GM18907 (cell line): Measurements from ENCODE around the gene KLHL29.

Experiments
- ATAC-seq: cut with Tn5 transposase; IDR thresholded peaks from one replicate; pipeline ENCODE4 v1.9.1; 2021; ENCODE audit warnings: mild to moderate bottlenecking, moderate library complexity; ENCODE audit not compliant: unreplicated experiment

The KLHL29 gene

DNA sequence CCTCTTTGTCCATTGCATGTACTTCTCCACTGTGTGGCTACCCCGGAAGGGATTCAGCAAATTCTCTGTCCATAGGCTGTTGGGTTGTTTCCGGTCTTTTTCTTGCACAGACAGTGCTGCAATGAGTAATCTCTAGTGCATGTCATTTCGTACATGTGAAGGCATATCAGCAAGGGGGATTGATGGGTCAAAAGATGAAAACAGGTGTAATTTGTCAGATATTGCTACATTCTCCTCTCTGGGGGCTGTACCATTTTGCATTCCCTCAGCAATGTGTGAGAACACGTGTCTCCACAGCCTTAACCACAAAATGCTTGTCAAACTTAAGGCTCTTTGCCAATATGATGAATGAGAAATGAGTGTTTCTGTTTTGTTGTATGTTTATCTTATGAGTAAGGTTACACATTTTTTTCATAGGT lies 60.5 kb downstream of the KLHL29 start:
- ATAC-seq: no peak

- no peak for ATAC-seq
Measured at GRCh38 chr2:23446916-23447315, 61.9 kb downstream of the KLHL29 start.

- ATAC-seq: no peak
Measured at GRCh38 chr2:23447405-23447804, 62.4 kb downstream of the KLHL29 start.

DNA sequence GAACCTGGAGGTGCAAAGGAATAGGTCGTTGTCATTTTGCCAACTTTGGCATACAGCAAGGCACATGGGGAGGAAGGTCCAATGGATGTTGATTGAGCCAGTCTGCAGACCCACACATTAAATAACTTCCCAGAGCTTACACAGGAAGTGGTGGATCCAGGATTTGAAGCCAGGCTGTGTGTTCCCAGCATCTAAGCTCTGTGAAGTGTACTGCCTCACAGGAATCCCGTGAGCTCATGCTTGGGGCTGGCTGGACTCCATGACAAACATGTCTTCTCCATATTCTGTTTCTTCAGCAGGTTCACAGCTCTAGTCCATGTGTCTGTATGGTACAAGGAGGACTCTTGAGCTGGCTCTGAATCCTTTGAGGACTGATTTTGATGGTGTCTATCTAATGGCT lies 63.9 kb downstream of the KLHL29 start:
- no peak for ATAC-seq

DNA sequence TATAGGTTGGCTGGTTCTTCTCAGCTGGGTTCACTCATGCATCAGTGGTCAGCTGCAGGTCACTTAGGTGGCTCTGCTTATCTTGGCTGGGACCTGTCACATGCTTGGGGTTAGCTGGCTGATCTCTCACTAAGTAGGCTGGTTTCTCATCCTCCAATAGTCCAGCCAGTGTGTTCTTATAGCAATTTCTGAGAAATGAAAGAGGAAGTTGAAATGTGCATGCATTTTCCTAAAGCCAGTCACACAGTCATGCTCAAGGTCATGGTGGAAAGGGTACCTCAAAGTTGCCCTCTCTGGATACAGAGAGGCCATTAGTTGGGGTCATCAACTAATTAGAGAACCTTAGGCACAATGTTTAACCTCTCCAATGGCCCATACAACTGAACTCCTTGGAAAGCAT lies 64.4 kb downstream of the KLHL29 start:
- peak; percentile 82 for ATAC-seq

DNA sequence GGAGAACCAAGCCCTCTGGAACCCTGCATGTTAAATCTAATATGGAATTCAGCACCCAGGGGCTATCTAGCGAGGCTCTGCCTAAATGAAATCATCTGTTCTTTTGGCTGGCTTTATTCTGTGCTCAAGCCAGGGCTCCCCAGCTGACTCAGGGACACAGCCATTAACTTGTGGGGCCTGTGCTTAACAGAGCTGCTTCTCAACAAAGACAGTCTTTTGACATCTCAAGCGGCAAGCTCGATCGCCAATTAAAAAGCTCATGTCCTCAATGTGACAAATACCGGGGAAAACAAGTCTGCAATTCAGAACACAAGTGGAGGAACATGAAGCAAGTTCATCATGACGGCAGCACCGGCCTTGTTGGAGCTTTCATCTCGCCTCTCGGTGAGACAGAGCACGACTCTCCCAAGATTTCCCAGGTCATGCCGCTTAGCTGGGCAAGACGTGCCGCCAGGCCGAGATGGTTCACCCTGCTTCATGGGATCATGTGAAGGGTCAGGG lies 64.9 kb downstream of the KLHL29 start:
- ATAC-seq: no peak

DNA sequence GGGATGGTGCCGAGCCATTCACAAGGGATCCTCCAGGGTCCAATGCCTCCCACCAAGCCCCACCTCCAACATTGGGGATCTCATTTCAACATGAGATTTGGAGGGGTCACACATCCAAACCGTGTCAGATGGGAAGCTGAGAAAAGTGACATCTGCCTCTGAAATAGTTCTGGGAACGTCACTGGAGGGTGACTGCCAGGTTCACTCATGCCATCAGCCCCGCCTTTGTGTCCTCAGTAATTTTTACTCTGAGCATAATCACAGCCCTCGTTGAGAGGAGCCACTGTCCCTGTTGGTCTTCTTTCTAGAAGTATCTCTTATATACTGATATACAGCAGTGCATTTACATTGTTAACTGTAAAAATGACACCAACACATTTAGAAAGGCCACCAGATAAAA lies 67.4 kb downstream of the KLHL29 start:
- no peak for ATAC-seq

- peak; percentile 77 for ATAC-seq
Measured at GRCh38 chr2:23452853-23453420, 68.0 kb downstream of the KLHL29 start.

- no peak for ATAC-seq
Measured at GRCh38 chr2:23453432-23453831, 68.5 kb downstream of the KLHL29 start.

GRCh38 chr2:23453836-23454460 lies 69.0 kb downstream of the KLHL29 start:
- no peak for ATAC-seq

DNA sequence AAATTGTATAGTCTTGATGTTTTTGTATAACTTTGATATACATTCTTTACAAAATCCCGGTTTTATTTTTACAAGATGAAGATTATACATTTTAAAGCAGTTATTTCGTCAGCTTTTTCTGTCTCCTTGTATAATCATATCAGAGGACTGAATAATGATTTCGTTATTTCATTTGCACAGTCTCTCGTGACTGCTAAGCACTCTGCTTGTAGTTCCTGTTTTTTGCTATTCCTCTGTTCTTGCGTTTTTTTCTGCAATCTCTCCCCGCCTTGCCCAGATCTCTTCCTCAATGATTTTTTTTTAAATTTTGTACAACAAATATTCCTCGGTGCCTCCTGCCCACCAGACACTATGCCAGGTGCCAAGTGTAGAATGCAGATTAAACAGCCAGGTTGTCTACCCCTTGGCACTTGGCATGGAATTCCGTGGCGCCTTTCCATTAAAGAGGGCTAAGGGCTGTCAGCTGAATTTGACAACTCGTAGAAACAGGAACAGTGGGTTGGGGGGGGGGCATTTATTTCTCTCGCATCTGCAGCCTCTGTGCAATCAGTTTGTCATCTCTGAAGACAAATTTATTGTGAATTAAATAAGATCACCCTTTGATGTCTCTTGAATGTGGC lies 69.6 kb downstream of the KLHL29 start:
- ATAC-seq: no peak

- no peak for ATAC-seq
Measured at GRCh38 chr2:23456396-23456795, 71.4 kb downstream of the KLHL29 start.

DNA sequence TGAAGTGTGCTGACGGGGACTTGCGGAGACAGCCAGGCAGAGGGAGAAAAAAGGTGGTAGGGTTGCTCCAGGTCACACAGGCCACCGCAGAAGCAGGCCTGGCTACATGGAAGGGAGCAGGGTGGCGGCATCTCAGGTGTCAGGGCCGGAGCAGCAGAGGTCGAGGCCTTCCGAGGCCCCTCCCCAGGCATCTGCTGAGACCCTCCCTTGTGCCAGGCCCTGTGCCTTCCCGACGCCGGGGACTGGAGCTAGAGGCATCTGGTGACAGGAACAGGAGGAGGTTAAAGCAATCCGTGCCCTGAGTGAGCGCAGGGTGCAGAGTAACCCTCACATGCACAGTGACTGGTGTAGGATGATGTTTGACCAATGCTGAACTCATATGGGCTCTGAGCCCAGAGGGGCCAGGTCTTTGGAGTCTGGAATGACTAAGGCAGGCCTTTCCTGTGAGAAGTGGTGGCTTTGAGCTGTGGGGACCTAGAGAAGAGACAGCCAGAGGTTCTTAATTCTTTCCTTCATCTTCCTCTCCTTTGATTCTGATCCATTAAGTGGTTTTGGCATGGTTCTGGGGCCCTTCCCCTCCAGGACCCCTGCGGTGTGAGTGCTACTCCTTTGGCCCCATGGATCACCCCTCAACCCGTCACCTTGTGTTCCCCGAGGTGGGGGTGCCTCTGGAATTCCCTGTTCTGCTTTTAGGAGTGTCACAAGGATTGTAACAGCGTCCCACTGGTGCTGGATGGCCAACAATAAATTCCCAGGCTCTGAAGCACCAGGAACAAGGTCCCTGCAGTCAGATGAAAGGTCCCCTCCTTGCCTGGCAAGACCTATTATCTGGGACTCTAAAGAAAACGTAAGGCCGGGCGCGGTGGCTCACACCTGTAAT lies 72.1 kb downstream of the KLHL29 start:
- no peak for ATAC-seq

DNA sequence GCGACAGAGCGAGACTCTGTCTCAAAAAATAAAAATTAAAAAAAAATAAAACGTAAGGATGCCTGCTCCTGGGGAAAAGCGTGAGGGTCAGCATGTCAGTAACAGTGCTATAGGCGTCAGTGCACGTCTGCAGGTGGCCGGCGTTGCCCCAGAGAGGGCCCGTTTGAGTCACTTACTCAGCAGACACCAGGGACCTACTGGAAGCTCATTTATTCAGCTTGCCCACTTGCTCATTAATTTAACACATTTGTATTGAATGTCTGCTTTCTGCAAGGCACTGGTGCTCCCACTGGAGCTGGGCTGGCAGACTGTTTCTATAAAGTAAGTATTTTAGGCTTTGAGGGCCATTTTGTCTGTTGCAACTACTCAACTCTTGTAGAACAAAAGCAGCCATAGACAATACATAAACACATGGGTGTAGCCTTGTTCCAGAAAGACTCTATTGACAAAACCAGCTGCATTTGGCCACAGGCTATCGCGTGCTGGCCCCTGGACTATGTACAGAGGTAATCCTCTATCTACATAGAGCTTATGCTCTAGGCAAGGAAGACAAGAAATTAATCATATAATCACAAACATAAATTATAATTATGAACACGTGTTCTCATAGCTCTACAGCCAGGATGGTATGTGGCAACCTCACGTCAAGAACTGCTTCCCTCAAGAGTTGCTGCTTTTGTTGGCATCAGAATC lies 73.2 kb downstream of the KLHL29 start:
- ATAC-seq: no peak

GRCh38 chr2:23459032-23459431 lies 74.1 kb downstream of the KLHL29 start:
- ATAC-seq: no peak

GRCh38 chr2:23460228-23460627 lies 75.2 kb downstream of the KLHL29 start:
- peak; percentile 66 for ATAC-seq

DNA sequence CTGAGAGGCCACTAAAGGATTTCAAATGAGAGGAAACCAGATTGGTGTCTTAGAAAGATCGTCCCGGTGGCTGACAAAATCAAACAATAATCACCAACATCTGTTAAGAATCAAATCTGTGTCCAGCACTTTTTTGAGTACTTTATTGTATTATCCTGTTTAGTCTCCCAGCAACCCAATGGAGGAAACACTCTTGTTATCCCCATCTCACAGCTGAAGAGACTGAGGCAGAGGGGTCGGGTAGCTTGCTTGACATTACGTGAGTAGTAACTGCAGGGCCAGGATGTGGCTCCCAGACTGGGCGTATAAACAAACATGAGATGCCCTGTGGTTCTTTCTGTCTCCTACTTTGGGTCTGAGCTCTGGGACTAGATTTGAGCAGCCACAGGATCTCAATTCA lies 76.0 kb downstream of the KLHL29 start:
- no peak for ATAC-seq

- no peak for ATAC-seq
Measured at GRCh38 chr2:23464156-23464555, 79.2 kb downstream of the KLHL29 start.

DNA sequence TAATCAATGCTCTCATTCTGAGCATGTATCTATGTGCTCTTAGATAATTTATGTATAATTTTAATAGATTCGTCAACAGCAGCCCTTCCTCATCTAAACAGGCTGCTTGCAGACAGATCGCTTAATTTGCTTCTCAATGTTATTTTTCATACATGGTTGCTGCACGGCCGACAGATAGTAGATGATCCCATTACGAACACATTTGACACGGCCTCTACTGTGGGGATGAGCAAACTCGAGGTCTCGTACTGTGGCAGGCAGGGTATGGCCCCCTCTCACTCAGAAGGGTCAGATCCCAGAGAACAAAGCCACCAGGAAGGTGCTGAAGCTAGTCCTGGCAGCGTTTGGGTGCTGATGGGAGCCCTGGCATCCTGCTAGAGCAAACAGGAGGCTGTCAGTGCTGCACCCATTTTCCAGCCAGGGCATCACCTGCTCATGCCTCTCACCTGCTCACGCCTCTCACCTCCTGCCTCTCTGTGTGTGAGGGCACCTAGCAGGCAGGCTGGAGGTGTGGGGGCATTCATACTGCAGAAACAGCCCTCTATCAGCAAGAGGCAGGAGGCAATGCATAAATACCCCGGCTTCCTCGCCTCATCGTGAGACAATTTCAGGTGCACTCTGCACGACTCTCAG lies 80.0 kb downstream of the KLHL29 start:
- ATAC-seq: no peak

DNA sequence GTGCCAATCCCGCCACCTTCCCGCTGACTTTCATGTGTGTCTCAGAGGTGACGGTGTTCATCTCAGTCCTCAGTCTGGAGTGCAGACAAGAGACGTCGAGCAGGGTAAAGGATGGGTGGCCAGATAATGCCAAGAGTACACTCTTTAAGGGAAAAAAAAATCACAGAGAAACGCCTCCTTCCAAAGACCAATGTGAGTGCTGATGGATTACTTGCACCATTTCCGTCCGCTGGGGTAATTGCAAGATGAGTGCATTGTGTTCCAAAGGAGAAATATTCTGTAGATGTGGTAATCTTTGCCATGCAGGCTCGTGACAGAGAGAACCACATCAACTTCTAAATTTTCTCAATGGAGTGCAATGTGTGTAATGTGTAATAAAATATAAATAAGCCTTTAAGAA lies 81.0 kb downstream of the KLHL29 start:
- ATAC-seq: no peak
